GF-D8 (cell line): ENCODE results near the gene LCE3A.
"Not testable (repeated sequence)": the region's sequence is repeated elsewhere in the genome, so short reads cannot be mapped to it uniquely, and the experiment has no call there.

ENCODE experiments used
- DNase-seq: peaks from one replicate; lab custom pipeline; 2025; lab: John Stamatoyannopoulos, UW

The LCE3A gene

GRCh38 chr1:152622803-152623202, at the start of gene LCE3A:
TSS of gene LCE3A (minus strand) at chr1:152623103. CDS start at chr1:152623103, 0 bp downstream.
- peak; percentile 53 for DNase-seq

- no peak for DNase-seq
Observed at GRCh38 chr1:152667648-152668047, 44.7 kb upstream of the LCE3A start.

- not testable (repeated sequence) for DNase-seq
Observed at GRCh38 chr1:152666171-152666570, 43.3 kb upstream of the LCE3A start.

GRCh38 chr1:152663098-152663497, 40.2 kb upstream of the LCE3A start, which contains the start of gene LCE2D:
TSS of gene LCE2D (plus strand) at chr1:152663380. CDS start at chr1:152664106, 726 bp downstream.
- no peak for DNase-seq

GRCh38 chr1:152658649-152659048, 35.7 kb upstream of the LCE3A start:
- DNase-seq: no peak

GRCh38 chr1:152657677-152658076, 34.8 kb upstream of the LCE3A start:
- DNase-seq: no peak

DNA sequence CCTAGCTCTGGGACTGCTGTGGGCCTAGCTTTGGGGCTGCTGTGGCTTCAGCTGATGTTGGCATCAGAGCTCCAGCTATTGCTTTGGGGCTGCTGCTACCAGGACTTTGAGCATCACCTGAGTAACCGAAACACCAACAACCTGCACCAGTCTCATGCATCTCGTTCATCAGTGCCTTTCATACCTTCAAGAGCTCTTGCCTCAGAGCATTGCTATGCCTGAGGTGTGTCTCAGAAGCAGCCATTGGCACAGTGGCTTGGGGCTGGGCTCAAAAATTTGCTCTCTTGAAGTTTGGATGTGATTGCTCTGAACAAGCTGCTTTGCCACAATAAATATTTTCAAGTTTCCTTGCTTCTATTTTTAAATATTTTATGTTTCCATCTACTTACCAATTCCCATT, 33.6 kb upstream of the LCE3A start:
- no peak for DNase-seq

DNA sequence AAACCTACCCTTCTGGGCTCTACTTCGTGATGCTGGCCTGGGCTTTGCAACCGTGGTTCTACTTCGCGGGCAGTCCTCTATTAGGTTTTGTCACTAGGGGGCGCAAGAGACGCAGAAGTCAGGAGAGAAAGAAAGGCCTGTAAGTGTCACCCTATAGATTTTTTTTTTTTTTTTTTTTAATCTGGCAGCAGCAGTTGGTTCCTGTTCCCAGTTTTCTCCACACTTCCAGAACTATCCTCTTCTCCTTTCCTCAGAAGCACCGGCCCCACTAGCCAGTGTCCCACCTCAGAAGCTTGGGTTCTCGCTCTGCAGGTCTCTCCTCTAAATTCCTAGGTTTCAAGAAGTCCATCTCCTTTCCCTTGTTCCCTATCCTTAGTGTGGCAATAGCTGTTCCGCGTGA, 31.2 kb upstream of the LCE3A start:
- no peak for DNase-seq

DNA sequence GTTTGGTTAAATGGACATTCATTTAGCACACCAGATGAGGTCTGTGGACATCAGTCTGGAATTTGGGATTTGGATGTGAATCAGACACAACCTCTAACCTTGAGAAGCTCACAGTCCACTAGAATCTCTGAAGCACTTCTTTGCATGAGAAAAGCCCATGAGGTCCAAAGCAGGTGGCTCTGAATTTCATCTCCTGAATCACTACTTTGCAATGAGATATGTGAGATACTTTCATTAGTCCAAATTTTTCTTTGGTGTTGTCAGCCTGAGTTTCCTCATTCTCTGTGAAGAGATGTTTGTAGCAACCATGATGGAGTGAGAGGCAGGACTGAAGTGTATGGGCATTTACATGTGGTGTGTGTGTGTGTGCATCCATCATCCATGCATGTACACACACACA, 23.8 kb upstream of the LCE3A start:
- no peak for DNase-seq

- no peak for DNase-seq
Observed at GRCh38 chr1:152645146-152645545, 22.2 kb upstream of the LCE3A start.

DNA sequence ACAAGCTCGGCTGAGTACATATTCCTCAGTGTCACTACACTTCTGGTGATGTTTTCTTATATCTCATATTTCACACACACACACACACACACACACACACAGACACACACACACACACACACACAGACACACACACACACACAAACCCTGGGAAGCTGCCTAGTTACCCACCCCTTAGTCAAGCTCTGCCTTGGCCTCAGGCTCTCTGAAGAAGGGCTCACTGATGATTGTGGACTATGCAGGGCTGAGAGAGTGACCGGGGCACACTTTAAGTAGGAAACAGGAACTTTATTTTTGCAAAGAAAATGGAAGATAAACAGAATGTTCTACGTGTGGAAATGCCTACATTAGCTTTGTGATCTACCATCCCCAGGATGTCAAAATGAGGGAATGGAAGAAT, 21.0 kb upstream of the LCE3A start:
- no peak for DNase-seq

DNA sequence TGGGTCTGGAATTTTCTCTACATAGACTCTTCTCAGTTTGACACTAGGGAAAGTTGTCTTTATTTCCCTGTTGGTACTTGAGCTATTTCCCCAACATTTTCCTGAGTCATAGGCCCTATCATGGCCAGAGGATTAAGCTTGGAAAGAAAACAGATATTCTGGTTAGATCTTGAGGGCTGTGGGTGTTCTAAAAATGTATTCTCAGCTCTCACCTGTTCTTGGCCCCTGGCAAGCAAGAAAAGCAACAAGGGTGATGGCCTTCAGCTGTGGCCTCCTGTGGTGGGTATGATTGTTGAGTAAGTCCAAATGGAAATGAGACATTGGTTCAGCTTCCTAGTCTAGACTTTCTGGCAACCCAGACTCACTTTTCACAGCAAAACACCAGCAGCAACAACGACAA, 17.4 kb upstream of the LCE3A start:
- DNase-seq: no peak

DNA sequence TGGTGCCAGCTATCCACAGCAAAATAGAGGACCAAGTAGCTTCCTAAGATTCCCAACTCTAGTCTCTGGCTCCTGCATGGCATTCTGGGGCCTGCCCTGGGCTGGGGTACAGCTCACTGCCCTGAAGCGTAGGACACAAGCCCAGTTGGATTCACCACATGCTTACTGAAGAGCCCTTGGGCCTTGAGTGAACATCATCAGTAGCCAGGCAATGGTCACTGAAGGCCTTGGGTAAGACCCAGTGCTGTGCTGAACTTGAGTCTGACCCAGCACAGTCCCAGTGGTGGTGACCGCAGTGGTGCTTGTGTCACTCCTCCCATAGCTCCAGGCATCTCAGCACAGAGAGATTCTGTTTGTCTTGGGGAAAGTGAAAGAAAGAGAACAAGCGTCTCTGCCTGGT, 7.7 kb upstream of the LCE3A start:
- no peak for DNase-seq

DNA sequence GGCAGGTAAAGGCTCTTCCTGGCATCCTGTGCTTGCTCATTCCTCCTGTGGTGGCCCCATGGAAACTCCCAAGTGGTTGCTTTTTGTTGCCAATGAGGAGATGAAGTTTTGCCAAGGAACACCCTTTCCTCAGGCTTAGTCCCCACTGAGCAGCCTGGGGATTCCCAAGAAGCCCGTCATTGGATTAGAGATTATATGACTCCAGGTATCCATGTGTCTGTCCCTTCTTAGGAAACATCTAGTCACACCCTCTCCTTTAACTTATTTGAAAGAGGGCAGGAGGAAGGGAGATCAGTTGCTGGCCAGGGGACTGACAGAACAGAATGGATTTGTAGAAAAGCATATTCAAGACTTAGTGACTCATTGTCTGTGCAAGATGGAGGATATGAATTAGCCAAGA, 3.8 kb upstream of the LCE3A start:
- no peak for DNase-seq

DNA sequence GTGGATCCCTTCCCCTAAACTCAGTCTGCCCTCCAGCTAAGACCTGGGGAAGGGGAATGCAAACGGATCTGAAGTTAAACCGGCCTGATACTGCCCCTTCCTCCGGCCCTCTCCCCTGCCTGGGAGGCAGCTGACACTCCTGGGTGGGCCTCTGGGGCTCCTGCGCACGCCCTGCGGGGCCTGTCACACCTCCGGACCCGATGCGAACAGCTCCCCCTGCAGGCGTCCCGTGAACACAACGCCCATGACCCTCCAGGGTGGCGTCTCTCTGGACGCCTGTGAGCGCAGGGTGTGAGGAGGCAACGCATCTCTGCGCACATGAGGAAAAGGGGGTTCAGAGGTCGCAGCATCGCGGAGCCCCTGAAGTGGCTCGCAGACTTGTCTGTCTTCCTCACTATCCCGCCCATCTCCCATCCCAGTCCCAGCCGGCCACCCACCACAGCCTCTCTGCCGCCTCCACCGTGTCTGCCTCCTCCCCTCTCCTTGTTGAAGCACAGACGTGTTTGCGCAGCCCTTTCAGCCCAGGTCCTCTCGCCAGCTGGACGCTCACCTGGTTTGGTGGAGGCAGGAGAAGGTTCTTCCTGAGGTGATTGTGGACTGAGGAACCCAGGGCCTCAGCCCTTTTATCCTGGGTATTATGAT, 421 bp upstream of the LCE3A start:
- DNase-seq: no peak

- DNase-seq: no peak
Observed at GRCh38 chr1:152621993-152622392, 910 bp downstream of the LCE3A start.

DNA sequence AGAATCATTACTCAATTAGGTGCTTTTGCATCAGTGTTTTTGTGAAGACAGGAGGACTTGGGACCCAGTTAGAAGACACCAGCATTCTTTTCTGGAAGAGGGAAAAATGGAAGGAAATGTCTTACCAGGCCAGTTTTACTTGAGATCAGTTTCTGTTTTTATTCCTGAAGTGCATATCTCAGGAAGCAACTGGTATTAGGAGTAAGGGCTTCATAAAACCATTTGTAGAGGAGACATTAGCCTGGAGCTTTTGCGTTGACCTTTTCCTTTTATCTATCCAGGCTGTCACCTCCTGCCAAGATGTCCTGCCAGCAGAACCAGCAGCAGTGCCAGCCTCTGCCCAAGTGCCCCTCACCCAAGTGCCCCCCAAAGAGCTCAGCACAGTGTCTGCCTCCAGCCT, 9.4 kb downstream of the LCE3A start, which contains the start of gene LCE3B:
Gene LCE3B (plus strand): TSS at position 301 of the 400 bp plus-strand sequence. CDS start 0 bp downstream, at position 301.
- no peak for DNase-seq

DNA sequence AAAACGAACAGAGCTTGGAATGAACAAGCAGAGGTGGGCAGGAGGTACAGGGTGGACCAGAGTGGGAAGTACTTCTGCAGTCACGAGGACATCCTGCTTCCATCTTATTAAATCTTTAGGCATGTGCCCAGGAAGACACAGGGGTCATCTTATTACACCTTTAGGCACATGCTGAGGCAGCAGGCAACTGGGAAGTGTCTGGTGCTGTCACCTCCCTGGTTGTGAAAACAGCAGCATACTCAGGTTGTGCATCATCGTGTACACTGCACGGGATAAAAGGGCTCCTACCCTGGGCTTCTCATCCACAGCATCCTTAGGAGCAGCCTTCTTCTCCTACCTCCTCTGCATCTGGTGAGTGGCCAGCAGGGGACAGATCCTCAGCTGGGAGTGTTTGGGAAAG, 23.0 kb downstream of the LCE3A start, which contains the start of gene LCE3C:
Gene LCE3C (plus strand): TSS at position 301 of the 400 bp plus-strand sequence. CDS start 498 bp downstream, outside the sequence.
- DNase-seq: no peak

DNA sequence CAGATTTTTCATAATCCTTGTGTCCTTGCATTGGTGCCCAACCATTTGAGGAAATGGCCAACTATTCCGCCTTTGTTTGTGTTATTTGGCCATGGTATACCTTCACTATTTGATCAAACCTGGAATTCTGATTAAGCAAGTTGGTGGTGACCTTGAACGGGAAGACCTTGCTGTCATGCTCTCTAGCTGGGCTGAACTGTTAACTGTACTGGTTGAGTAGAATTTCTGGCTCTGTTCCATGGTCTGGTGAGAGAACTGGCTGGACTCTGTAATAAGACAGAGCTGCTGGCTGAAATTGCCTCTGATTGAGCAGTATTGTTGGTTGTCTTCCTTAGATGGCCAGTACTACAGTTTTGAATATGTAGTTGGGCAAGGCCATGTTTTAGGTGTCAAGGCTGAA, 25.9 kb downstream of the LCE3A start:
- DNase-seq: no peak

DNA sequence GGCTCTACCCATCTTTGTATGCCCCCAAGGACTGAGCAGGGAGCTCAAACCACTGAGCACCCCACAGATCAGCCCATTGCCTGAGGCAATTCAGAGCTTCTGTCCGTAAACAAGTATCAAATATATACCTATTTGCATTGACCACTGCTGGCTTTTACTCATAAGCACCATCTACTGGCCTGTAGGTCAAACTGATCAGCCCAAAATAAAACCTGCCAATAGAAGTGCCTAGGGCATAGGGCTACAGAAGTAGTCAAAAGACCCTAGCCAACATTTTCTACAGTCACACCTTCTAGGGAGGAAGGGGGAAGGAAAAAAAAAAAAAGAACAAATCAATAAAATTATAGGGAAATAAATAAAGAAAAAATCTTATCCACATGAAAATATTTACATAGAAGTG, 37.3 kb downstream of the LCE3A start:
- DNase-seq: no peak

GRCh38 chr1:152582647-152583046, 40.3 kb downstream of the LCE3A start:
- no peak for DNase-seq

DNA sequence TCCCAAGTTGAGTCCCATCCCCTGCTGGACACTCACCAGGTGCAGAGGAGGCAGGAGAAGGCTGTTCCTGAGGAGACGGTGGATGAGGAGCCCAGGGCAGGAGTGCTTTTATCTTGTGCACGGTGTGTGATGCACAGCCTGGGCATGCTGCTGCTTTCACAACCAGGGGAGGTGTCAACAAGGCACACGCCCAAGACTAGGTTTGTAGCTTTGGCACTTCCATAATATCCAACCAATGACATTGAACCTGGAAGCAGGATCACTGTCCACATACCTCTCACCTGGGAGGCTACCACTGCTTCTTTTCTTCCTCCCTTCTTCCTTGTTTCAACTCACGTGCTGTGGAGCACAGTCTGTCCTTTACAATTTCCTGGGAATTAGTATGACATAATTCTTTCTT, 42.5 kb downstream of the LCE3A start, which contains the start of gene LCE3D:
Gene LCE3D (minus strand): TSS at position 84 of the 400 bp plus-strand sequence. CDS start 580 bp downstream, outside the sequence.
- no peak for DNase-seq

GRCh38 chr1:152579526-152579925, 43.4 kb downstream of the LCE3A start:
- DNase-seq: not testable (repeated sequence)

- DNase-seq: no peak
Observed at GRCh38 chr1:152577168-152577567, 45.7 kb downstream of the LCE3A start.
